Liver (tissue), 9 donors: ENCODE data around the gene DZIP1. TPM values are rescaled to one million over a fixed set of nuclear protein-coding genes. Genes with fewer than 3 reads are reported as not detected.

Experiments used
- DNase-seq: peaks from one replicate; pipeline ENCODE4 v3.0.0-alpha.2; 2017; ENCODE audit warnings: low spot score
- H3K27ac ChIP-seq, 2 donors: one replicate each; pipeline ENCODE4 v1.7.0; 2013; ENCODE audit warnings: inconsistent platforms in 2 of 2, low read length in 2 of 2, control low read depth in 1 of 2, low read depth in 1 of 2, mild to moderate bottlenecking in 1 of 2
- H3K27me3 ChIP-seq, 4 donors: one replicate each; pipeline versions ENCODE4 v1.6.1 to v1.7.0; 2013; ENCODE audit warnings: low read length in 3 of 4, inconsistent platforms in 1 of 4, mild to moderate bottlenecking in 1 of 4, moderate library complexity in 1 of 4; ENCODE audit not compliant: control insufficient read depth in 4 of 4, insufficient read depth in 4 of 4
- H3K36me3 ChIP-seq, 4 donors: one replicate each; pipeline versions ENCODE4 v1.6.1 to v1.7.0; 2013; ENCODE audit warnings: low read length in 3 of 4, mild to moderate bottlenecking in 3 of 4, low read depth in 1 of 4, moderate library complexity in 1 of 4; ENCODE audit not compliant: control insufficient read depth in 4 of 4, insufficient read depth in 3 of 4
- H3K4me1 ChIP-seq, 4 donors: one replicate each; pipeline versions ENCODE4 v1.6.1 to v1.7.0; 2013; ENCODE audit warnings: low read length in 3 of 4, mild to moderate bottlenecking in 3 of 4, moderate library complexity in 1 of 4; ENCODE audit not compliant: control insufficient read depth in 4 of 4, insufficient read depth in 4 of 4
- H3K4me3 ChIP-seq, 3 donors: one replicate each; pipeline versions ENCODE4 v1.6.1 to v1.7.0; 2013; ENCODE audit warnings: low read length in 3 of 3, control low read depth in 1 of 3, low read depth in 1 of 3, mild to moderate bottlenecking in 1 of 3
- H3K9ac ChIP-seq, 2 donors: one replicate each; pipeline ENCODE4 v1.7.0; 2013; ENCODE audit warnings: low read length in 2 of 2, mild to moderate bottlenecking in 2 of 2, moderate library complexity in 2 of 2, control low read depth in 1 of 2, low read depth in 1 of 2
- H3K9me3 ChIP-seq, 4 donors: one replicate each; pipeline versions ENCODE4 v1.6.1 to v1.7.0; 2013; ENCODE audit warnings: low read length in 3 of 4; ENCODE audit not compliant: control insufficient read depth in 4 of 4
- ATF3 ChIP-seq: IDR thresholded peaks from 2 replicates; pipeline ENCODE4 v1.6.1; 2016; ENCODE audit warnings: antibody characterized with exemption
- CTCF ChIP-seq: fragments of 150-350 bp; IDR thresholded peaks from 2 replicates; pipeline ENCODE4 v1.5.1; 2017; ENCODE audit warnings: improper control_type of control experiment, low read depth, low read length; ENCODE audit not compliant: missing input control
- FOXA1 ChIP-seq: IDR thresholded peaks from 2 replicates; pipeline ENCODE4 v1.6.1; 2016; ENCODE audit warnings: antibody characterized with exemption
- FOXA2 ChIP-seq: IDR thresholded peaks from 2 replicates; pipeline ENCODE4 v1.6.1; 2016; ENCODE audit warnings: antibody characterized with exemption
- GABPA ChIP-seq, 2 donors: IDR thresholded peaks in 1 of 2; conservative IDR thresholded peaks in 1 of 2; 2 replicates each; pipeline ENCODE4 v1.6.1; 2016; ENCODE audit warnings: antibody characterized with exemption in 2 of 2, mild to moderate bottlenecking in 1 of 2, moderate library complexity in 1 of 2
- HNF4A ChIP-seq, 2 donors: conservative IDR thresholded peaks; 2 replicates each; pipeline ENCODE4 v1.6.1; 2016; ENCODE audit warnings: antibody characterized with exemption in 2 of 2, mild to moderate bottlenecking in 2 of 2
- HNF4G ChIP-seq: IDR thresholded peaks from 2 replicates; pipeline ENCODE4 v1.6.1; 2016; ENCODE audit warnings: antibody characterized with exemption
- JUND ChIP-seq, 2 donors: IDR thresholded peaks; 2 replicates each; pipeline ENCODE4 v1.6.1; 2016; ENCODE audit warnings: antibody characterized with exemption in 2 of 2
- MAX ChIP-seq: IDR thresholded peaks from 2 replicates; pipeline ENCODE4 v1.6.1; 2016; ENCODE audit warnings: antibody characterized with exemption
- NR2F2 ChIP-seq: IDR thresholded peaks from 2 replicates; pipeline ENCODE4 v1.6.1; 2016; ENCODE audit warnings: antibody characterized with exemption
- RAD21 ChIP-seq, 2 donors: IDR thresholded peaks; 2 replicates each; pipeline ENCODE4 v1.6.1; 2016; ENCODE audit warnings: antibody characterized with exemption in 2 of 2, mild to moderate bottlenecking in 2 of 2
- REST ChIP-seq: IDR thresholded peaks from 2 replicates; pipeline ENCODE4 v1.6.1; 2016; ENCODE audit warnings: antibody characterized with exemption, mild to moderate bottlenecking
- RXRA ChIP-seq, 2 donors: IDR thresholded peaks; 2 replicates each; pipeline ENCODE4 v1.6.1; 2017 to 2018; ENCODE audit warnings: antibody characterized with exemption in 2 of 2, mild to moderate bottlenecking in 1 of 2
- SP1 ChIP-seq: IDR thresholded peaks from 2 replicates; pipeline ENCODE4 v1.6.1; 2018; ENCODE audit warnings: antibody characterized with exemption, mild to moderate bottlenecking
- TAF1 ChIP-seq: conservative IDR thresholded peaks from 2 replicates; pipeline ENCODE4 v1.6.1; 2016; ENCODE audit warnings: antibody characterized with exemption, mild to moderate bottlenecking
- YY1 ChIP-seq: IDR thresholded peaks from 2 replicates; pipeline ENCODE4 v1.6.1; 2016; ENCODE audit warnings: antibody characterized with exemption, mild to moderate bottlenecking
- ZBTB33 ChIP-seq: IDR thresholded peaks from 2 replicates; pipeline ENCODE4 v1.6.1; 2016; ENCODE audit warnings: antibody characterized with exemption
- WGBS: extraction: QIAGEN DNeasy Blood & Tissue Kit; methylation state at CpG from one replicate; pipeline ENCODE4 v1.1.7; 2013; 5-methylcytosine and 5-hydroxymethylcytosine counted together
- polyA plus RNA-seq, 2 donors: library from polyadenylated mRNA; stranded (reverse) in 1 of 2; unstranded in 1 of 2; fragments of 200-250 nt in 1 of 2; fragments of >200 nt in 1 of 2; fragmentation: Nextera tagmentation in 1 of 2; extraction: Ambion mirVana in 1 of 2; gene quantifications; one replicate each; pipeline versions ENCODE4 v1.2.1 to v1.2.3, GENCODE V29; 2013 to 2015
- total RNA-seq, 2 donors: library from RNA; depleted of rRNA; stranded (reverse); fragments of >200 nt; gene quantifications; one replicate each; pipeline ENCODE4 v1.2.3, GENCODE V29; 2014
- donor health status: healthy.
- donor health status: healthy.
- donor health status: healthy.
- donor health status: healthy.
- donor health status: healthy.

DZIP1 gene
- total and polyA plus RNA-seq, 4 donors: 0.46 to 2.0 (median 1.3) TPM

- Histone ChIP-seq H3K27ac (no peak overlapping the region), H3K9me3 (no peaks in the 10 kb centered on the region), H3K27me3 (no peaks in the 10 kb centered on the region), H3K4me1 (peaks cover 3 to 12% (median 6%) of the 10 kb centered on the region in 4 donors), H3K9ac (no peak overlapping the region), H3K36me3 (no peaks in the 10 kb centered on the region), H3K4me3 (no peak overlapping the region)
- DNase-seq: no peak
- 96% methylated on average over 6 of the region's 6 CpGs for WGBS
- TF ChIP-seq ZBTB33 (no peak), CTCF (no peak), REST (no peak), FOXA2 (no peak), MAX (no peak), RXRA (IDR thresholded peaks at IDR 0.05) (no peak), JUND (IDR thresholded peaks at IDR 0.05) (no peak), TAF1 (no peak), NR2F2 (no peak), SP1 (no peak), GABPA (IDR thresholded peaks at IDR 0.05 in 1 of 2, conservative IDR thresholded peaks at IDR 0.05 in 1 of 2) (no peak), HNF4G (no peak), FOXA1 (no peak), RAD21 (IDR thresholded peaks at IDR 0.05) (no peak), HNF4A (conservative IDR thresholded peaks at IDR 0.05) (no peak), ATF3 (no peak)
Measured at GRCh38 chr13:95601906-95602305, 42.6 kb downstream of the DZIP1 start.

- peaks cover 2 to 7% (median 5%) of the 10 kb centered on the region in 4 donors for H3K4me1 ChIP-seq
- no peaks in the 10 kb centered on the region for H3K9me3 ChIP-seq
- H3K27ac ChIP-seq: no peak overlapping the region
- DNase-seq: no peak
- H3K4me3 ChIP-seq: no peak overlapping the region
- no peak overlapping the region for H3K9ac ChIP-seq
- H3K27me3 ChIP-seq: no peaks in the 10 kb centered on the region
- TF ChIP-seq HNF4A (conservative IDR thresholded peaks at IDR 0.05) (peak in 1 of 2 donors; percentile 6), YY1 (no peak)
- WGBS: 41% methylated on average over 2 of the region's 2 CpGs
- no peaks in the 10 kb centered on the region for H3K36me3 ChIP-seq
Measured at GRCh38 chr13:95601216-95601615, 43.3 kb downstream of the DZIP1 start.
